NB4 (cell line): ENCODE data around the gene XCR1.

ENCODE experiments used
- POLR2A ChIP-seq: IDR thresholded peaks from 2 replicates; pipeline ENCODE4 v1.6.1; 2011; ENCODE audit warnings: mild to moderate bottlenecking; ENCODE audit not compliant: insufficient read length; ENCODE audit errors: extremely low read depth
- TF ChIP-seq, protein P1 (sequence below): IDR thresholded peaks from one replicate; pipeline ENCODE4 v1.5.1; 2012; ENCODE audit warnings: low read depth, low read length
- TF ChIP-seq, protein P2 (sequence below): IDR thresholded peaks from 2 replicates; pipeline ENCODE4 v1.6.1; 2011; ENCODE audit warnings: low read depth, low read length

GRCh38 chr3:46057716-46058115 lies 30.4 kb upstream of the XCR1 start:
- no peak for TF ChIP-seq POLR2A
- TF ChIP-seq, protein P1, sequence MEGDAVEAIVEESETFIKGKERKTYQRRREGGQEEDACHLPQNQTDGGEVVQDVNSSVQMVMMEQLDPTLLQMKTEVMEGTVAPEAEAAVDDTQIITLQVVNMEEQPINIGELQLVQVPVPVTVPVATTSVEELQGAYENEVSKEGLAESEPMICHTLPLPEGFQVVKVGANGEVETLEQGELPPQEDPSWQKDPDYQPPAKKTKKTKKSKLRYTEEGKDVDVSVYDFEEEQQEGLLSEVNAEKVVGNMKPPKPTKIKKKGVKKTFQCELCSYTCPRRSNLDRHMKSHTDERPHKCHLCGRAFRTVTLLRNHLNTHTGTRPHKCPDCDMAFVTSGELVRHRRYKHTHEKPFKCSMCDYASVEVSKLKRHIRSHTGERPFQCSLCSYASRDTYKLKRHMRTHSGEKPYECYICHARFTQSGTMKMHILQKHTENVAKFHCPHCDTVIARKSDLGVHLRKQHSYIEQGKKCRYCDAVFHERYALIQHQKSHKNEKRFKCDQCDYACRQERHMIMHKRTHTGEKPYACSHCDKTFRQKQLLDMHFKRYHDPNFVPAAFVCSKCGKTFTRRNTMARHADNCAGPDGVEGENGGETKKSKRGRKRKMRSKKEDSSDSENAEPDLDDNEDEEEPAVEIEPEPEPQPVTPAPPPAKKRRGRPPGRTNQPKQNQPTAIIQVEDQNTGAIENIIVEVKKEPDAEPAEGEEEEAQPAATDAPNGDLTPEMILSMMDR, result no peak
- TF ChIP-seq, protein P2, sequence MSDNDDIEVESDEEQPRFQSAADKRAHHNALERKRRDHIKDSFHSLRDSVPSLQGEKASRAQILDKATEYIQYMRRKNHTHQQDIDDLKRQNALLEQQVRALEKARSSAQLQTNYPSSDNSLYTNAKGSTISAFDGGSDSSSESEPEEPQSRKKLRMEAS, result no peak
